ENCODE data around the gene NPFF. TPM values are rescaled to one million over a fixed set of nuclear protein-coding genes. Genes with fewer than 3 reads are reported as not detected.

NPFF gene
- total RNA-seq, 1 donor from 2014 or later = not detected

- Mint-ChIP-seq H3K27me3 (ENCODE audit: unreplicated experiment) (no peaks in the 10 kb centered on the region), H3K4me3 (ENCODE audit: unreplicated experiment) (no peak overlapping the region), H3K27ac (ENCODE audit: unreplicated experiment) (no peak overlapping the region), H3K4me1 (ENCODE audit: unreplicated experiment) (no peaks in the 10 kb centered on the region), H3K9me3 (ENCODE audit: unreplicated experiment) (no peaks in the 10 kb centered on the region), H3K36me3 (ENCODE audit: unreplicated experiment) (peaks cover 41% of the 10 kb centered on the region)
- no peak for DNase-seq (ENCODE audit: extremely low spot score, unreplicated experiment)
- TF ChIP-seq CTCF (IDR thresholded peaks at IDR 0.05) = no peak
These were observed 25.5 kb upstream of the NPFF start for GRCh38 chr12:53532524-53533445.

- H3K36me3 Mint-ChIP-seq (ENCODE audit: unreplicated experiment) = peaks cover 38% of the 10 kb centered on the region
- H3K9me3 Mint-ChIP-seq (ENCODE audit: unreplicated experiment) = no peaks in the 10 kb centered on the region
- no peak overlapping the region for H3K4me3 Mint-ChIP-seq (ENCODE audit: unreplicated experiment)
- TF ChIP-seq CTCF (IDR thresholded peaks at IDR 0.05) = no peak
- no peaks in the 10 kb centered on the region for H3K4me1 Mint-ChIP-seq (ENCODE audit: unreplicated experiment)
- DNase-seq (ENCODE audit: extremely low spot score, unreplicated experiment) = no peak
- H3K27ac Mint-ChIP-seq (ENCODE audit: unreplicated experiment) = no peak overlapping the region
- no peaks in the 10 kb centered on the region for H3K27me3 Mint-ChIP-seq (ENCODE audit: unreplicated experiment)
These were observed 24.7 kb upstream of the NPFF start for GRCh38 chr12:53532021-53532420.

GRCh38 chr12:53530920-53531319, 23.6 kb upstream of the NPFF start:
- Mint-ChIP-seq H3K27me3 (ENCODE audit: unreplicated experiment) (no peaks in the 10 kb centered on the region), H3K9me3 (ENCODE audit: unreplicated experiment) (no peaks in the 10 kb centered on the region), H3K4me3 (ENCODE audit: unreplicated experiment) (no peak overlapping the region), H3K4me1 (ENCODE audit: unreplicated experiment) (no peaks in the 10 kb centered on the region), H3K36me3 (ENCODE audit: unreplicated experiment) (peaks cover 40% of the 10 kb centered on the region), H3K27ac (ENCODE audit: unreplicated experiment) (no peak overlapping the region)
- DNase-seq (ENCODE audit: extremely low spot score, unreplicated experiment) = no peak
- no peak for TF ChIP-seq CTCF (IDR thresholded peaks at IDR 0.05)

- H3K27ac Mint-ChIP-seq (ENCODE audit: unreplicated experiment) = no peak overlapping the region
- H3K36me3 Mint-ChIP-seq (ENCODE audit: unreplicated experiment) = peaks cover 35% of the 10 kb centered on the region
- no peak for TF ChIP-seq CTCF (IDR thresholded peaks at IDR 0.05)
- no peaks in the 10 kb centered on the region for H3K9me3 Mint-ChIP-seq (ENCODE audit: unreplicated experiment)
- no peak overlapping the region for H3K4me3 Mint-ChIP-seq (ENCODE audit: unreplicated experiment)
- no peaks in the 10 kb centered on the region for H3K4me1 Mint-ChIP-seq (ENCODE audit: unreplicated experiment)
- no peaks in the 10 kb centered on the region for H3K27me3 Mint-ChIP-seq (ENCODE audit: unreplicated experiment)
- no peak for DNase-seq (ENCODE audit: extremely low spot score, unreplicated experiment)
These were observed 22.8 kb upstream of the NPFF start for GRCh38 chr12:53530061-53530460.

- no peak overlapping the region for H3K4me3 Mint-ChIP-seq (ENCODE audit: unreplicated experiment)
- no peak overlapping the region for H3K27ac Mint-ChIP-seq (ENCODE audit: unreplicated experiment)
- TF ChIP-seq CTCF (IDR thresholded peaks at IDR 0.05) = no peak
- H3K27me3 Mint-ChIP-seq (ENCODE audit: unreplicated experiment) = no peaks in the 10 kb centered on the region
- no peak for DNase-seq (ENCODE audit: extremely low spot score, unreplicated experiment)
- H3K36me3 Mint-ChIP-seq (ENCODE audit: unreplicated experiment) = peaks cover 42% of the 10 kb centered on the region
- H3K9me3 Mint-ChIP-seq (ENCODE audit: unreplicated experiment) = no peaks in the 10 kb centered on the region
- no peaks in the 10 kb centered on the region for H3K4me1 Mint-ChIP-seq (ENCODE audit: unreplicated experiment)
These were observed 17.2 kb upstream of the NPFF start for GRCh38 chr12:53524476-53524875.

All from osteocyte (in vitro differentiated cells).